ENCODE data around the gene TMEM25. TPM values are rescaled to one million over a fixed set of nuclear protein-coding genes. Genes with fewer than 3 reads are reported as not detected.
"Not testable (repeated sequence)": the region's sequence is repeated elsewhere in the genome, so short reads cannot be mapped to it uniquely, and the experiment has no call there.

TMEM25 gene
- total and polyA plus RNA-seq, 2 donors from 2014 or later = 30.7 to 36.8 TPM

DNA sequence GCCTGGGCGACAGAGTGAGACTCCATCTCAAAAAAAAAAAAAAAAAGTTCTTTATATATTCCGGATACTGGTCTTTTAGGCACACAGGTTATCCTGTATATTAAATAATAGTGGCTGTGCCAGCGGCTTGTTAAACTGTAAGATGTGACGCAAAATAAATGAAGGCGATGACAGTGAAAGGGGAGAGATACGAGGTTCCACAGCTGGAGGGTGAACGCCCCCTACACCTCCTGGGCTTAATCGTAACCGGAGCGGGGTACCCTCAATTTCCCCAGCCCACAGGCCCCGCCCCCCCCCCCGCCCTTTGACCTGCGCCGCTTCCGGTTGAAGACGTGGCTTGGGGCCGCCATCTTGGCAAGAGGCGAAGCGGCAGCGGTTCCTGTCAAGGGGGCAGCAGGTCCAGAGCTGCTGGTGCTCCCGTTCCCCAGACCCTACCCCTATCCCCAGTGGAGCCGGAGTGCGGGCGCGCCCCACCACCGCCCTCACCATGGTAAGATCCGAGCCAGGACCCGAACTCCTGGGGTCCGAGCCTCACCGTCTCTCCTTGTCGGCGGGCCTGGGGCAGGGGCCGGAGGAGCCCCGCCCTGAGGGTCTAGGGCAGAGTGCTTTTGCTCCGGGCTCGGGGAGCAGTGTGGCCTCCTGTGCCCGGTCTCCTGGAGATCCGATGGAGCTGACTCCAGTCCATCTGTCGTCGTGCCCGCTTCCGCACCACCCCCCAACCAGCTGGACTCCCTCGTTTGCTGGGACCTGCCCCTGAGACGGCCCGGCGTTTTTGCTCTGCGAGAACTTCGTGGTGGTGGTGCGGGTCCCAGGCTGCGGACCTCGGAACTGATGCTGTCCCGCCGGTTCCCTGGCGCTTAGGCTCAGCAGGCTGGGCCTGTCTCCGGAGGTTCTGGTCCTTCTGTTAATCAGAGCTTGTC is 41.3 kb downstream of the TMEM25 start, which contains the start of gene ARCN1:
Gene ARCN1, plus strand, starts transcription at position 349 of the 920 bp plus-strand sequence. Its CDS starts 139 bp downstream, at position 488.
- Histone ChIP-seq H3K4me3 (ENCODE audit: low read length in 3 of 3) (peak within 1 kb of the TSS; percentile 61 to 81 (median 65)), H3K9ac (ENCODE audit: low read length in 3 of 3) (peak within 1 kb of the TSS; percentile 20 to 97 (median 61)), H3K27me3 (ENCODE audit: control insufficient read depth, insufficient read depth, low read length) (no peaks in the 10 kb centered on the region), H3K27ac (ENCODE audit: low read depth in 2 of 2, low read length in 2 of 2) (peak within 1 kb of the TSS; percentile 96 to 98), H3K4me1 (ENCODE audit: control insufficient read depth in 2 of 3, insufficient read depth in 2 of 3, low read depth in 1 of 3, low read length in 3 of 3) (peaks cover 0 to 16% (median 4%) of the 10 kb centered on the region in 3 donors), H3K36me3 (ENCODE audit: control insufficient read depth in 2 of 3, insufficient read depth in 3 of 3, low read length in 3 of 3) (no peaks in the 10 kb centered on the region), H3K9me3 (ENCODE audit: control insufficient read depth in 2 of 3, insufficient read depth in 1 of 3, low read length in 3 of 3) (no peaks in the 10 kb centered on the region)
- intact Hi-C loops (cut with DNase I) = no loop called here
- FAIRE-seq (no peak), DNase-seq (peak; percentile 87 to 93 (median 93))
- TF ChIP-seq, protein P1, sequence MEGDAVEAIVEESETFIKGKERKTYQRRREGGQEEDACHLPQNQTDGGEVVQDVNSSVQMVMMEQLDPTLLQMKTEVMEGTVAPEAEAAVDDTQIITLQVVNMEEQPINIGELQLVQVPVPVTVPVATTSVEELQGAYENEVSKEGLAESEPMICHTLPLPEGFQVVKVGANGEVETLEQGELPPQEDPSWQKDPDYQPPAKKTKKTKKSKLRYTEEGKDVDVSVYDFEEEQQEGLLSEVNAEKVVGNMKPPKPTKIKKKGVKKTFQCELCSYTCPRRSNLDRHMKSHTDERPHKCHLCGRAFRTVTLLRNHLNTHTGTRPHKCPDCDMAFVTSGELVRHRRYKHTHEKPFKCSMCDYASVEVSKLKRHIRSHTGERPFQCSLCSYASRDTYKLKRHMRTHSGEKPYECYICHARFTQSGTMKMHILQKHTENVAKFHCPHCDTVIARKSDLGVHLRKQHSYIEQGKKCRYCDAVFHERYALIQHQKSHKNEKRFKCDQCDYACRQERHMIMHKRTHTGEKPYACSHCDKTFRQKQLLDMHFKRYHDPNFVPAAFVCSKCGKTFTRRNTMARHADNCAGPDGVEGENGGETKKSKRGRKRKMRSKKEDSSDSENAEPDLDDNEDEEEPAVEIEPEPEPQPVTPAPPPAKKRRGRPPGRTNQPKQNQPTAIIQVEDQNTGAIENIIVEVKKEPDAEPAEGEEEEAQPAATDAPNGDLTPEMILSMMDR (IDR thresholded peaks at IDR 0.05; ENCODE audit: borderline replicate concordance, extremely low read depth, insufficient read depth) = no peak

- peak overlapping the region; percentile 61 to 81 (median 65) for H3K4me3 ChIP-seq (ENCODE audit: low read length in 3 of 3)
- intact Hi-C loops (cut with DNase I) = no loop called here
- no peaks in the 10 kb centered on the region for H3K27me3 ChIP-seq (ENCODE audit: control insufficient read depth, insufficient read depth, low read length)
- FAIRE-seq (no peak), DNase-seq (peak in 3 of 5 donors; percentile 14 to 59 (median 55))
- no peaks in the 10 kb centered on the region for H3K36me3 ChIP-seq (ENCODE audit: control insufficient read depth in 2 of 3, insufficient read depth in 3 of 3, low read length in 3 of 3)
- no peaks in the 10 kb centered on the region for H3K9me3 ChIP-seq (ENCODE audit: control insufficient read depth in 2 of 3, insufficient read depth in 1 of 3, low read length in 3 of 3)
- peaks cover 0 to 16% (median 4%) of the 10 kb centered on the region in 3 donors for H3K4me1 ChIP-seq (ENCODE audit: control insufficient read depth in 2 of 3, insufficient read depth in 2 of 3, low read depth in 1 of 3, low read length in 3 of 3)
- TF ChIP-seq, protein P1 (IDR thresholded peaks at IDR 0.05; ENCODE audit: borderline replicate concordance, extremely low read depth, insufficient read depth) = no peak
- H3K9ac ChIP-seq (ENCODE audit: low read length in 3 of 3) = peak overlapping the region; percentile 20 to 97 (median 61)
- H3K27ac ChIP-seq (ENCODE audit: low read depth in 2 of 2, low read length in 2 of 2) = peak overlapping the region; percentile 96 to 98
These were observed 42.1 kb downstream of the TMEM25 start for GRCh38 chr11:118572981-118573550.

GRCh38 chr11:118574636-118575035 is 43.6 kb downstream of the TMEM25 start:
- no peak overlapping the region for H3K4me3 ChIP-seq (ENCODE audit: low read length in 3 of 3)
- TF ChIP-seq, protein P1 (IDR thresholded peaks at IDR 0.05; ENCODE audit: borderline replicate concordance, extremely low read depth, insufficient read depth) = no peak
- intact Hi-C loops (cut with DNase I) = no loop called here
- FAIRE-seq (no peak), DNase-seq (peak in 1 of 5 donors; percentile 1)
- H3K4me1 ChIP-seq (ENCODE audit: control insufficient read depth in 2 of 3, insufficient read depth in 2 of 3, low read depth in 1 of 3, low read length in 3 of 3) = peaks cover 0 to 16% (median 4%) of the 10 kb centered on the region in 3 donors
- H3K36me3 ChIP-seq (ENCODE audit: control insufficient read depth in 2 of 3, insufficient read depth in 3 of 3, low read length in 3 of 3) = no peaks in the 10 kb centered on the region
- H3K27me3 ChIP-seq (ENCODE audit: control insufficient read depth, insufficient read depth, low read length) = no peaks in the 10 kb centered on the region
- no peak overlapping the region for H3K9ac ChIP-seq (ENCODE audit: low read length in 3 of 3)
- H3K27ac ChIP-seq (ENCODE audit: low read depth in 2 of 2, low read length in 2 of 2) = no peak overlapping the region
- H3K9me3 ChIP-seq (ENCODE audit: control insufficient read depth in 2 of 3, insufficient read depth in 1 of 3, low read length in 3 of 3) = no peaks in the 10 kb centered on the region

DNA sequence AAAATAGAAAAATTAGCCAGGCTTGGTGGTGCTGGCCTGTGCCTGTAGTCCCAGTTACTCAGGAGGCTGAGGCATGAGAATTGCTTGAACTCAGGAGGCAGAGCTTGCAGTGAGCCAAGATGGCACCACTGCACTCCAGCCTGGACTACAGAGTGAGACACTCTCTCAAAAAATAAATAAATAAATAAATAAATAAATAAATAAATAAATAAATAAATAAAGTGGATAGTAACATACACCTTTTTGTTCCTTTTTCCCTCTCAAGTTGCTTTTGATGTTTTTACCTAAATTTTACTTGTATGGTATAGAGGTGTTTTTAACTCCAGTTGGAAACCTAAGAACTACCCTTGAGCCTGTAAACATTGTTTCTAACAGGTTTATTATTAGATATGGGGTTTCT is 47.0 kb downstream of the TMEM25 start:
- DNase-seq; H3K9me3 ChIP-seq (ENCODE audit: control insufficient read depth in 2 of 3, insufficient read depth in 1 of 3, low read length in 3 of 3); H3K9ac ChIP-seq (ENCODE audit: low read length in 3 of 3); H3K27me3 ChIP-seq (ENCODE audit: control insufficient read depth, insufficient read depth, low read length); intact Hi-C loops (cut with DNase I); H3K27ac ChIP-seq (ENCODE audit: low read depth in 2 of 2, low read length in 2 of 2); FAIRE-seq; H3K4me3 ChIP-seq (ENCODE audit: low read length in 3 of 3): not testable (repeated sequence)
- Histone ChIP-seq H3K36me3 (ENCODE audit: control insufficient read depth in 2 of 3, insufficient read depth in 3 of 3, low read length in 3 of 3) (peaks cover 2 to 13% (median 4%) of the 10 kb centered on the region in 3 donors), H3K4me1 (ENCODE audit: control insufficient read depth in 2 of 3, insufficient read depth in 2 of 3, low read depth in 1 of 3, low read length in 3 of 3) (peaks cover 0 to 16% (median 4%) of the 10 kb centered on the region in 3 donors)
